K562 (cell line): ENCODE measurements around the gene CERS6. TPM values are rescaled to one million over a fixed set of nuclear protein-coding genes. Genes with fewer than 3 reads are reported as not detected.

Experiments used
- ATAC-seq: fragments of 200-7000 bp; cut with Tn5 transposase; 3 replicates; pipeline ENCODE4 v1.9.1; 2020; ENCODE audit warnings: moderate library complexity
- BruUV-seq: library from RNA; stranded (reverse); fragments of 400-500 nt; replicated peaks from 2 replicates; lab custom pipeline; 2021; lab: Mats Ljungman, UMichigan
- CTCF ChIA-PET: fragments of 300-600 bp; formaldehyde crosslinking; extraction: SDS; loops from one replicate; lab custom pipeline; 2021; ENCODE audit warnings: low intra/inter-chr PET ratio; lab: Yijun Ruan, JAX
- POLR2A ChIA-PET: fragments of 300-600, 350-650 bp; sonication (Branson Sonifier 250); formaldehyde crosslinking; extraction: SDS; loops from one replicate; lab custom pipeline; 2021; ENCODE audit warnings: antibody characterized with exemption, inconsistent platforms; lab: Yijun Ruan, JAX
- DNase-seq, 4 experiments: peaks; one replicate each; pipeline versions ENCODE4 v3.0.0 to v3.0.0-alpha.2; 2011 to 2018; ENCODE audit warnings: low spot score in 3 of 4, mixed read lengths in 3 of 4; ENCODE audit errors: extremely low read depth in 1 of 4
- FAIRE-seq: peaks from 2 replicates; lab custom pipeline; 2011; peaks lifted over from hg19 to GRCh38; lab: Jason Lieb, UNC
- H2AFZ ChIP-seq: 2 replicates; pipeline ENCODE4 v1.6.0; 2011; ENCODE audit warnings: low read depth, low read length, control low read depth, inconsistent platforms
- H3K27ac ChIP-seq: fragments of 200-600 bp; 3 replicates; pipeline ENCODE4 v1.8.0; 2011; ENCODE audit warnings: low read depth, mild to moderate bottlenecking, control low read depth, inconsistent platforms, low read length, moderate library complexity, mixed read lengths; ENCODE audit errors: extremely low read depth
- H3K27me3 ChIP-seq, 2 experiments: fragments of 300-600 bp in 1 of 2; 2 replicates in 1 of 2; 3 replicates in 1 of 2; pipeline versions ENCODE4 v1.6.0 to v1.8.0; 2011; ENCODE audit warnings: inconsistent platforms in 2 of 2, low read length in 2 of 2, mild to moderate bottlenecking in 1 of 2, mixed read lengths in 1 of 2, moderate library complexity in 1 of 2; ENCODE audit not compliant: control insufficient read depth in 2 of 2, insufficient read depth in 2 of 2
- H3K36me3 ChIP-seq: fragments of 300-600 bp; 3 replicates; pipeline ENCODE4 v1.8.0; 2011; ENCODE audit warnings: mild to moderate bottlenecking, low read length, inconsistent platforms; ENCODE audit not compliant: control insufficient read depth, insufficient read depth
- H3K4me1 ChIP-seq, 2 experiments: fragments of 200-600 bp in 1 of 2; replicated peaks in 1 of 2; 2 replicates in 1 of 2; 3 replicates in 1 of 2; pipeline versions ENCODE4 v1.5.1 to v1.8.0; 2011; ENCODE audit warnings: inconsistent platforms in 2 of 2, low read length in 2 of 2, mild to moderate bottlenecking in 1 of 2, mixed read lengths in 1 of 2, moderate library complexity in 1 of 2; ENCODE audit not compliant: control insufficient read depth in 2 of 2, insufficient read depth in 2 of 2
- H3K4me2 ChIP-seq: 2 replicates; pipeline ENCODE4 v1.6.1; 2011; ENCODE audit warnings: low read length, control low read depth, inconsistent platforms, mixed read lengths; ENCODE audit not compliant: insufficient read depth
- H3K4me3 ChIP-seq: fragments of 200-600 bp; sonication (generic), shearing (Covaris generic); 2 replicates; pipeline ENCODE4 v1.5.1; 2016; ENCODE audit warnings: control low read depth, inconsistent platforms
- H3K79me2 ChIP-seq: fragments of 200-600 bp; 3 replicates; pipeline ENCODE4 v1.8.0; 2011; ENCODE audit warnings: low read length, inconsistent platforms; ENCODE audit not compliant: control insufficient read depth, insufficient read depth
- H3K9ac ChIP-seq, 2 experiments: 2 replicates each; pipeline versions ENCODE4 v1.6.0 to v1.6.1; 2011; ENCODE audit warnings: low read depth in 2 of 2, low read length in 2 of 2, control low read depth in 1 of 2, inconsistent platforms in 1 of 2, mild to moderate bottlenecking in 1 of 2, mixed read lengths in 1 of 2; ENCODE audit not compliant: insufficient read depth in 1 of 2
- H3K9me1 ChIP-seq: one replicate; pipeline ENCODE4 v1.6.0; 2011; ENCODE audit warnings: inconsistent platforms, mild to moderate bottlenecking, low read length, moderate library complexity; ENCODE audit not compliant: control insufficient read depth, insufficient read depth
- H3K9me3 ChIP-seq: replicated peaks from 2 replicates; pipeline ENCODE4 v1.5.1; 2011; ENCODE audit warnings: low read depth, low read length, inconsistent platforms; ENCODE audit not compliant: control insufficient read depth, insufficient read depth
- H4K20me1 ChIP-seq: replicated peaks from 2 replicates; pipeline ENCODE4 v1.6.1; 2011; ENCODE audit warnings: low read length, inconsistent platforms, mixed read lengths; ENCODE audit not compliant: control insufficient read depth, insufficient read depth
- CCNT2 ChIP-seq: IDR thresholded peaks from 2 replicates; pipeline ENCODE4 v1.6.1; 2011; ENCODE audit warnings: borderline replicate concordance, low read depth, mild to moderate bottlenecking, moderate library complexity, mixed read lengths, low read length; ENCODE audit not compliant: insufficient read length; ENCODE audit errors: extremely low read depth
- MCM3 ChIP-seq: fragments of 450-650 bp; IDR thresholded peaks from 2 replicates; pipeline ENCODE4 v1.6.1; 2016
- SMAD2 ChIP-seq: fragments of 150-350 bp; IDR thresholded peaks from 2 replicates; pipeline ENCODE4 v1.6.1; 2014; ENCODE audit warnings: low read depth, mild to moderate bottlenecking, low read length
- UBTF ChIP-seq, 2 experiments: IDR thresholded peaks; 2 replicates each; pipeline ENCODE4 v1.6.1; 2012; ENCODE audit warnings: improper control_type of control experiment in 2 of 2, low read depth in 2 of 2, low read length in 2 of 2, borderline replicate concordance in 1 of 2
- ZBTB9 ChIP-seq: fragments of 450-650 bp; formaldehyde crosslinking; IDR thresholded peaks from 2 replicates; pipeline ENCODE4 v1.4.0; 2020; ENCODE audit warnings: mild to moderate bottlenecking, moderate library complexity
- ZNF696 ChIP-seq: fragments of 250-450 bp; sonication (Bioruptor Pico); conservative IDR thresholded peaks from 2 replicates; pipeline ENCODE4 v1.4.0; 2020; ENCODE audit warnings: mild to moderate bottlenecking, moderate library complexity
- in situ Hi-C: fragments of 300-500 bp; cut with MboI; formaldehyde crosslinking; loops from 4 replicates; pipeline ENCODE4 v1.15.0; 2018; ENCODE audit warnings: inconsistent platforms, mixed read lengths
- intact Hi-C: fragments of 100-400 bp; cut with micrococcal nuclease; formaldehyde crosslinking; loops from 2 replicates; pipeline ENCODE4 v1.14.2; 2022
- polyA plus RNA-seq, 8 experiments: library from polyadenylated mRNA; depleted of rRNA in 4 of 8; stranded (reverse) in 5 of 8; unstranded in 3 of 8; fragments of >200 nt; fragmentation: Nextera tagmentation in 2 of 8; fragmentation: Illumina TruSeq in 1 of 8; extraction: Ambion mirVana in 2 of 8; extraction: Trizol in 1 of 8; gene quantifications; 2 replicates each; pipeline versions ENCODE4 v1.2.1 to v1.2.3, GENCODE V29; 2011 to 2014; ENCODE audit warnings: inconsistent platforms in 1 of 8, missing spikeins in 1 of 8
- total RNA-seq, 7 experiments: library from RNA; depleted of rRNA in 6 of 7; stranded (reverse); fragments of >200 nt in 6 of 7; fragmentation: Illumina TruSeq in 2 of 7; extraction: Trizol in 2 of 7; gene quantifications; 2 replicates each; pipeline versions ENCODE4 v1.2.1 to v1.2.3, GENCODE V29; 2011 to 2021; ENCODE audit warnings: low replicate concordance in 1 of 7
- TF ChIP-seq, protein P1 (sequence below), 2 experiments: fragments of 450-650 bp in 1 of 2; sonication (generic) in 1 of 2; formaldehyde crosslinking in 1 of 2; IDR thresholded peaks in 1 of 2; conservative IDR thresholded peaks in 1 of 2; 2 replicates each; pipeline versions ENCODE4 v1.6.1 to v1.8.1; 2016 to 2023; ENCODE audit warnings: mild to moderate bottlenecking in 2 of 2, moderate library complexity in 2 of 2, inconsistent platforms in 1 of 2, missing genetic modification reagents in 1 of 2

CERS6 gene
- total and polyA plus RNA-seq, 9 of the 15 experiments (the other 6 are each of a cell fraction or from before 2014, with no cell fraction given), result 1.6 to 13.6 (median 11.4) TPM

DNA sequence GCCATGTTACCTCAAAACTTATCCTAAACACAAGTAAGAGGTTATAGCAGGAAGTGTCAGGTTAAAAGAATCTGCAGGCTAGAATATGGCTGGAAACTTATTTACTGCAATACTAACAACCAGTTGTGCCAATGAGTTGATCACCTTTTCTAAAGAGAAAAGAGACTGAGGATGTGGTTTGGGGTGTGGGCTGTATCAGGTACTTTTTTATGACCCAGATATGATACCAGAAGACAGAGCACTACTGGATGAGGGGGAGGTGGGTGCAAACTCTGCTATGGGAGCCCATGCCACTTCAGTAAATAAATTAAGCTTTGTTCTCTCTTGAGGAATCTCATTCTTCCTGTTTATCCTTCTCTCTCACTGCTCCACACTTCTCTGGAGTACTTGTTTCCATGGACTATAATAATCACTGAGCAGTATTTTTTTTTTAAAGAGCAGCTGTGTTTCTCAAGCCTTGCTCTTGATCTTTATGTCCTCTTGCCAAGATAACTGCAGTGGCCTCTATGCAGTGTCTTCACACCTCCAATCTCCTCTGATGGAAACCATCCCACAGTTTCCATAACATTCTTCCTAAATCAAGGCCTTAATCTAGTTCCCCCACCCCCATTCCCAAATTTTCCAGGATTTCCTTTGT is 295.1 kb downstream of the CERS6 start:
- Histone ChIP-seq H3K9me3 (no peaks in the 10 kb centered on the region), H3K9me1 (no peaks in the 10 kb centered on the region), H3K9ac (no peak overlapping the region), H3K4me2 (no peak overlapping the region), H2AFZ (no peak overlapping the region), H3K36me3 (no peaks in the 10 kb centered on the region; the same call in 2 of the 3 replicates), H3K27me3 (no peaks in the 10 kb centered on the region), H3K79me2 (no peaks in the 10 kb centered on the region), H3K4me3 (no peak overlapping the region), H3K4me1 (peaks cover 0 to 17% of the 10 kb centered on the region in 2 experiments; a peak in 4 of 5 replicates), H3K27ac (no peak overlapping the region), H4K20me1 (no peaks in the 10 kb centered on the region)
- TF ChIP-seq UBTF (IDR thresholded peaks at IDR 0.05; ENCODE audit: borderline replicate concordance in 1 of 2, low read depth in 2 of 2, low read length in 2 of 2) (no peak), SMAD2 (no peak), ZNF696 (CRISPR knock-in tag) (no peak), MCM3 (no peak), ZBTB9 (no peak), CCNT2 (no peak)
- TF ChIP-seq, protein P1, sequence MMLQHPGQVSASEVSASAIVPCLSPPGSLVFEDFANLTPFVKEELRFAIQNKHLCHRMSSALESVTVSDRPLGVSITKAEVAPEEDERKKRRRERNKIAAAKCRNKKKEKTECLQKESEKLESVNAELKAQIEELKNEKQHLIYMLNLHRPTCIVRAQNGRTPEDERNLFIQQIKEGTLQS (IDR thresholded peaks at IDR 0.05), result no peak
- TF ChIP-seq, protein P1 (CRISPR knock-in tag; conservative IDR thresholded peaks at IDR 0.05), result no peak
- BruUV-seq, result no TSS peak
- DNase-seq, result no peak
- intact Hi-C loops (no loop called here), in situ Hi-C loops (no loop called here)
- POLR2A ChIA-PET, result no interaction called here
- no peak for ATAC-seq
- no peak for FAIRE-seq
- CTCF ChIA-PET, result no interaction called here
